Activated naive CD4-positive, alpha-beta T cell treated with anti-CD3 and anti-CD28 coated beads, Interleukin-2, amount 50 U/mL, for 24 hours (primary cell): ENCODE data around the gene NFIC.
A peak's percentile ranks its signal among the peaks of the same experiment; 100 is the strongest.
"Not testable (repeated sequence)": the region's sequence is repeated elsewhere in the genome, so short reads cannot be mapped to it uniquely, and the experiment has no call there.

ENCODE experiments used
- H3K27ac Mint-ChIP-seq: one replicate; pipeline ENCODE4 v1.8.0; 2021; ENCODE audit warnings: mild to moderate bottlenecking, mixed read lengths
- H3K27me3 Mint-ChIP-seq: one replicate; pipeline ENCODE4 v1.8.0; 2021; ENCODE audit warnings: mixed read lengths
- H3K36me3 Mint-ChIP-seq: one replicate; pipeline ENCODE4 v1.8.0; 2021; ENCODE audit warnings: mixed read lengths
- H3K4me1 Mint-ChIP-seq: one replicate; pipeline ENCODE4 v1.8.0; 2021; ENCODE audit warnings: mixed read lengths
- H3K4me3 Mint-ChIP-seq: one replicate; pipeline ENCODE4 v1.8.0; 2021; ENCODE audit warnings: mild to moderate bottlenecking, mixed read lengths
- H3K9me3 Mint-ChIP-seq: one replicate; pipeline ENCODE4 v1.8.0; 2021; ENCODE audit warnings: mixed read lengths

The NFIC gene

DNA sequence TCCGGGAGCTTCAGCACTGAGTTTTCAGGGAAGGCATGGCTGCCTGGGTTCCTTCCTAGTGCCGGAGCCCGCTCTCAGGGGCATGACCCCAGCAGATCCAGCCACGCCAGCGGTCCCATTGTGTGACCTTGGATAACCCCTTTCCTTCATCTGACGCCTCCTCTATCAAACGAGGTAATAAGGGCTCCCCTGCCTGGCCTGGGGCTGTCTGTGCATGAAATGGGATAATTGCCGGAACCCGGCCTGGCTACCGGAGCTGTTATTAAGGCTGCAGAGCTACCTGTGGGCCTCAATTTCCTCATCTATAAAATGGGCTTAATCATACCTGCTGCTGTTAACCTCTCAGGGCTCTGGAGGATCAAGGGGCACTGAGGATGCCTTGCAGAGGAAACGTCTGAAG lies 18.3 kb upstream of the NFIC start:
- Mint-ChIP-seq H3K4me3 (no peak overlapping the region), H3K36me3 (no peaks in the 10 kb centered on the region), H3K4me1 (no peaks in the 10 kb centered on the region), H3K9me3 (no peaks in the 10 kb centered on the region), H3K27me3 (no peaks in the 10 kb centered on the region), H3K27ac (no peak overlapping the region)

DNA sequence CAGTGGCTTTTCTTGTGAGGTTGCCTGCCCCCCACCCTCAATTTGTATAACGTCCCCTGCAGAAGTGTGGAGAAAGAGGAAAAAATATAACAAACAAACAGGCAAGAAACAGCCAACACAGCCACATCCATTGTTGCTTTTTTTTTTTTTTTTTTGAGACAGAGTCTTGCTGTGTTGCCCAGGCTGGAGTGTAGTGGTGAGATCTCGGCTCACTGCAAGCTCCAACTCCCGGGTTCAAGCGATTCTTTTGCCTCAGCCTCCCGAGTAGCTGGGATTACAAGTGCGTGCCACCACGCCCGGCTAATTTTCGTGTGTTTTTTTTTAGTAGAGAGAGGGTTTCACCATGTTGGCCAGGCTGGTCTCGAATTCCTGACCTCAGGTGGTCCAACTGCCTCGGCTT lies 17.9 kb upstream of the NFIC start:
- H3K36me3 Mint-ChIP-seq, H3K9me3 Mint-ChIP-seq, H3K4me3 Mint-ChIP-seq, H3K27ac Mint-ChIP-seq, H3K4me1 Mint-ChIP-seq, H3K27me3 Mint-ChIP-seq: not testable (repeated sequence)

DNA sequence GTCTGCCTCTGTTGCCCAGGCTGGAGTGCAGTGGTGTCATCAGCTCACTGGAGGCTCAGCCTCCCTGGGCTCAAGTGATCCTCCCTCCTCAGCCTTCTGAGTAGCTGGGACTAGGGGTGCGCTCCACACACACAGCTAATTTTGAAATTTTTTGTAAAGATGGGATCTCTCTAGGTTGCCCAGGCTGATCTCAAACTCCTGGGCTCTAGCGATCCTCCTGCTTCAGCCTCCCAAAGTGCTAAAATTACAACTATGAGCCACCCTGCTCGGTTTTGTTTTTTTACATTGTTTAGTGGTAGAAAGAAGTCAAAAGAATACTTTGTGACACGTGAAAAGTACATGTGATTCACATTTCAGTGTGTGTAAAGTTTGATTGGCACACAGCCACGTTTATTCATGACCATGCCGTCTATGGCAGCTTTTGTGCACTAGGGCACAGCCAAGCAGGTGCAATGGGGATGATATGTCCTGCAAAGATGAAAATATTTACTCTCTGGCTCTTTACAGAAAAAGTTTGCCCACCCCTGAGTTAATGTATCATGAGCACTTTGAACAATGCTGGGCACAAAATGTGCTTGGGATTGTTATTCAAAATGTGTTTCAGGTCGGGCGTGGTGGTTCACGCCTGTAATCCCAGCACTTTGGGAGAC lies 16.2 kb upstream of the NFIC start:
- H3K4me3 Mint-ChIP-seq = no peak overlapping the region
- H3K9me3 Mint-ChIP-seq = no peaks in the 10 kb centered on the region
- H3K36me3 Mint-ChIP-seq = no peaks in the 10 kb centered on the region
- no peaks in the 10 kb centered on the region for H3K4me1 Mint-ChIP-seq
- H3K27me3 Mint-ChIP-seq = no peaks in the 10 kb centered on the region
- H3K27ac Mint-ChIP-seq = no peak overlapping the region

DNA sequence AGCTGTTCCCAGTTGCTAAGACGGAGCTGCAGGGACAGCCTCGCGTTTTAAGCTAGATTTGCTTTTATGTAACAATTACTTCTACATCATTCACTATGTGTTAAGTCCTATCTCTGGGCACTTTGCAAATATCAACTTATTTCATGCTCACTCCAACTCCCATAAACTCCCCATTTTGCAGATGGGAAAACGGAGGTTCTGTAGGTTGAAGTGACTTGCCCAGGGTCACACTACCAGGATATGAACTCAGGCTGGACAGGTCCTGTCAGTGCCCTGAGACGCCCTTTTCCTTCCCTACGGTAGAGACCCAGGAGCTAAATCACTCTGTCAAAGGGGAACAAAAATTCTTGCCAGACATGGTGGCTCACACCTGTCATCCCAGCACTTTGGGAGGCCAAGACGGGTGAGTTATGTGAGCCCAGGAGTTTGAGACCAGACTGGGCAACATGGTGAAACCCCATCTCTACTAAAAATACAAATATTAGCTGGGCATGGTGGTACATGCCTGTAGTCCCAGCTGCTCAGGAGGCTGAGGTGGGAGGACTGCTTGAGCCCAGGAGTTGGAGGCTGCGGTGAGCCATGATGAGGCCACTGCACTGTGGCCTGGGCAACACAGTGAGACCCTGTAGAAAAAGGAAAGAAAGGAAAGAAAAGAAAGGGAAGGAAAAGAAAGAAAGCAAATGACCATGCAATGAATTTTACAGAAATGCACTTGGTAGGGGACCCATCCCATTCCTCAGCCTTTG lies 14.5 kb upstream of the NFIC start:
- H3K27me3 Mint-ChIP-seq = no peaks in the 10 kb centered on the region
- H3K9me3 Mint-ChIP-seq = no peaks in the 10 kb centered on the region
- no peaks in the 10 kb centered on the region for H3K4me1 Mint-ChIP-seq
- no peak overlapping the region for H3K27ac Mint-ChIP-seq
- H3K36me3 Mint-ChIP-seq = peaks cover 2% of the 10 kb centered on the region
- H3K4me3 Mint-ChIP-seq = no peak overlapping the region

DNA sequence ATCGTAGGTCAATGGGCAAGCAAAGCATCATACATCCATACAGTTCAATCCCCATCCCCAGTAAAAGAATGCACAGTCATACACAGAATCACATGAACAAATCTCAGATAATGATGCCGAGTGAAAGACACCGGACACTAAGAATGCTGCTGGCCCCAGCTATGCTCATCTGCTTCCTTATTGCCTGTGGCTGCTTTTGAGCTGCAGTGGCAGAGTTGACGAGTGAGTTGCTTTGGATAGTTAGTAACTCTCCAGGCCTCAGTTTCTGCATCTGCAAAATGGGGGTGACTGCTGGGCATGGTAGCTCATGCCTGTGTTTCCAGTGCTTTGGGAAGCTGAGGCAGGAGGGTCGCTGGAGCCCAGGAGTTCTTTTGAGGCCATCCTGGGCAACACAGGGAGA lies 12.9 kb upstream of the NFIC start:
- Mint-ChIP-seq H3K4me1 (peaks cover 11% of the 10 kb centered on the region), H3K4me3 (no peak overlapping the region), H3K36me3 (peaks cover 2% of the 10 kb centered on the region), H3K9me3 (no peaks in the 10 kb centered on the region), H3K27me3 (no peaks in the 10 kb centered on the region), H3K27ac (no peak overlapping the region)

DNA sequence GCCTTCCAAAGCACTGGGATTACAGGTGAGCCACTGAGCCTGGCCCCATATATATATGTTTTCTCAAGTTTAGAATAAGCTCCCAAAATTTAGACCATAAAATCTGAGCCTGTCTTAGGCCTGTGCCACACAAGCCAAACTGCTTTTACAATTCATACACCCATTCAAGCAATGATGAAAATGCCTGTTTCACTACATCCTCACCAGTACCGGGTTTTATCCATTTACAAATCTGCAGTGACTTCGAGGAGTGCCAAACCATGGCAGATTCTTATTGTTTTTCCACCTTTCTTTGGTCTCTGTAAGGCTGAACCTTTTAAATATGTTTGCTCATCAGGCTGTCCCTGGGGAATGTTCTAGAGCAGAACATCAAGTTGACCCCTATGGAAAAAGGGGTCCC lies 9.6 kb upstream of the NFIC start:
- Mint-ChIP-seq H3K9me3 (no peaks in the 10 kb centered on the region), H3K27me3 (no peaks in the 10 kb centered on the region), H3K36me3 (peaks cover 2% of the 10 kb centered on the region), H3K27ac (no peak overlapping the region), H3K4me1 (peaks cover 18% of the 10 kb centered on the region), H3K4me3 (no peak overlapping the region)

DNA sequence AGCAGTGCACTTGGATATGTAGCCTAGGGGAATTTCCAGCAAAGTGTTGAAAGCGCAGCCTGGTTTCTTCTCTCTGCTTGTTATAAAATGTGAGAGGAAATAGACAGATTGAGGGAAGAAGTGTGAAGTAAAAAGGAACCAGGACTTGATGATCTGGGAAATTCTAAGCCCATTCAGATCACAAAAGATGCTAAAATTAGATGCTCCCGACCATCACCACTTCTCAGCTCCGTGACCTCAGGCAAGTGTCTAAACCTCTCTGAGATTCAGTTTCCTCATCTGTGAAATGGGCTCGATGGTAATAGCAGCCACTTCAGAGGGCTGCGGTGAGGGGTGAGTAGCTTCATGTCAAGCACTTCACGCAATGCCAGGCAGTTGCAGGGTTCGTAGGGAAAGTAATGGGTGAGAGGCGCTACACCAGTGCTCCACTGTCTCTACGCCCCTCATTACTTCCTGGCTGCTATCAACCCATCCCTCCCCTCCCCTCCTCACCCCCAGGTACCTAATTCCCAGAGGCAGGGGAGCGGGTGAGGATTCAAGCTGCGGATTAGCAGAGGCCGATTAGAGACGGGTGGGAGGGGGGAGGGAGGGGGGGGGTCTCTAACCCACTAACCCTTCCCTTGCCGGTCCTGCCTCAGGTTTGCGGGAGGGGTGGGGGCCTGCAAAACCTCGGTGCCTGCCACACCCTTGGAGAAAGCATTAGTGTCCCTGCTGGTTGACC lies 9.0 kb upstream of the NFIC start:
- H3K36me3 Mint-ChIP-seq = peaks cover 2% of the 10 kb centered on the region
- peak overlapping the region; percentile 74 for H3K4me3 Mint-ChIP-seq
- peaks cover 24% of the 10 kb centered on the region for H3K4me1 Mint-ChIP-seq
- peak overlapping the region; percentile 55 for H3K27ac Mint-ChIP-seq
- no peaks in the 10 kb centered on the region for H3K27me3 Mint-ChIP-seq
- no peaks in the 10 kb centered on the region for H3K9me3 Mint-ChIP-seq

DNA sequence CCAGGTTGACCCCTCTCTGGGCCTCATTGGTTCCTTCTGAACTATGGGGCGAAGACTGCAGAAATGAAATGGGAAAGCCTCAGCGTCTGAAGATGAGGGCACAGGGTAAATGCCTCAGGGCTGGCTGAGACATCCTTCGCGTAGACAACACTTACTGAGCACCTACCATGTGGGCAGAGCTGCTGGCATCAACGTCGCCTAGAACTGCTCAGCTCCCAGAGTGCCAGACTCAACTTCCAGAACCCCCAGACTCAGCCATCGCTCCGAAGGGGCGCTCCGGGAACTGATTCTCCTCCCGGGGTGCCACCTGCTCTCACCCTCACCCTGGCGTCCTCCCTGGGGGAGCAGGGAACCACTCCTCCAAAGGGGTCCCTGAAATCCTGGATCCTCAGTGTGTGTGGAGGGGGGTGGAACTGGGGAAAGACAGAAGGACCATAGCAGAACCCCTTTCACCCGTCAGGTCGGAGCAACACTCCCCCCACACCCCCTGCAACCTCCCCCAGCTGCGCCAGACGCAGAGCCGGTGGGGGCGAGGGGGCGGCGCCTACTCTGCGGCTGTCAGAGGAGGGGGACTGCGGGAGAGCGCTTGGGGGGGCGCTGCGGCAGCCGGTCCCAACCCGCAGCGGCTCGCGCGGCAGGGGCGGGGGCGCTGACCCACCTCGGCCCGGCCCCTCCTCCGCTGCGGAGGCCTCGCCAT lies 8.2 kb upstream of the NFIC start:
- Mint-ChIP-seq H3K27ac (peak overlapping the region; percentile 55), H3K36me3 (peaks cover 2% of the 10 kb centered on the region), H3K9me3 (no peaks in the 10 kb centered on the region), H3K27me3 (no peaks in the 10 kb centered on the region), H3K4me1 (peaks cover 30% of the 10 kb centered on the region), H3K4me3 (peak overlapping the region; percentile 74)

DNA sequence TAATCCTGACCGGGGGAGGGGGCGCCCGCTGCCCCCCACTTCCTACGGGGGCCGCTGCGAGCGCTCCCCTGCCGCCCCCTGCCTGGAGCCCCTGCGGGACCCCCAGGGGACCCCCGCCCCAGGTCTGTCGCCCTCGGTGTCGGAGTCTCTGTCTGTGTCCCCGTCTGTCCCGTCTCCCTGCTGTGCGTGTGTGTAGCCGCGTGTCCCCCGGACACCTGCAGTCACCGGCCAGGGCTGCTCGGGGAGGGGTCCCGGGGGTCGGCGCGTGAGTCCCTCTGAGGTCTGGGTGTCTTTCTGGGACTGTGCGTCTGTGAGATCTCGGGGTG lies 7.7 kb upstream of the NFIC start:
- H3K27ac Mint-ChIP-seq = peak overlapping the region; percentile 17
- H3K4me1 Mint-ChIP-seq = peaks cover 30% of the 10 kb centered on the region
- no peaks in the 10 kb centered on the region for H3K27me3 Mint-ChIP-seq
- peak overlapping the region; percentile 86 for H3K4me3 Mint-ChIP-seq
- peaks cover 2% of the 10 kb centered on the region for H3K36me3 Mint-ChIP-seq
- no peaks in the 10 kb centered on the region for H3K9me3 Mint-ChIP-seq

DNA sequence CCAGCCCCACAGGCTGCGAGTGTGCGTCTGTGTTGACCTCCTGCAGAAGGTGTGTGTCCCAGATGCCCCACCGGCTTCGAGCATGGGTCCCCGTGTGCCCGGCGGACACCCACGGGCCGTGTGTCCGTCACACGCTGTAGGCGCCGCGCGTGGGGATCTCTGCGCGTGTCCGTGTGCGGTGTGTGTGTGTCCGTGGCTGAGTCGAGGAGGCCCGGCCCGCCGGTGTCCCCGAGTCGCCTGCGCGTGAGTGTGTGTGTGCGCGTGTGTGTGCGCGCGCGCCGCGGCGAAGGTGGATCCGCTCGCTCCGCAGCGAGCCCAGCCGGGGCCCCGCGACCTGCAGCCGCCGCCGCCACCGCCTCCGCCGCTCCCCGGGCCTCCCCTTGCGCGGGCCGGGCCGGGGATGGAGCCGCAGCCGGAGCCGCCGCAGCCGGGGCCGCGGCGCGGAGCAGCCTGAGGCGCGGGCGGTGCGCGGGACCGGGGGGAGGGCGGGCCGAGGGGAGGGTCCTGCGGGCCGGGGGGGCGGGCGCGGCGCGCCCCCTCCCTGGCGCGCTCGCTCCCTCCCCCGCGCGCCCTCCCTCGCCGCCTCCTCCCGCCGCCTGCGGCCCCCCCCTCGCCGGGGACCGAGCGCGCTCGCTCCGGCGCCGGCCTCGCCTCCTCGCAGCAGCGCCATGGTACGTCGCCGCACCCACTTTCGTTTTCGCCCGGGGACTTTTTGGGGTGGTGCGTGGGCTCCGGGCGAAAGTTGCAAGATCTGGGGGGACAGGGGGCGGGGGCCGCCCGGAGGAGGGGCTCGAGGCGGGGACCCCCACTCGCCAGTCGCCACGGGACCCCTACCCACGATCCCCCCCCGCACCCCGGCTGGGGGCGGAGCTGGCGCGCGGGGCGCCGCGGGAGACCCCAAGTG lies 7.1 kb upstream of the NFIC start:
- peak overlapping the region; percentile 17 for H3K27ac Mint-ChIP-seq
- no peaks in the 10 kb centered on the region for H3K9me3 Mint-ChIP-seq
- peaks cover 35% of the 10 kb centered on the region for H3K4me1 Mint-ChIP-seq
- H3K4me3 Mint-ChIP-seq = peak overlapping the region; percentile 86
- H3K36me3 Mint-ChIP-seq = peaks cover 2% of the 10 kb centered on the region
- H3K27me3 Mint-ChIP-seq = no peaks in the 10 kb centered on the region

DNA sequence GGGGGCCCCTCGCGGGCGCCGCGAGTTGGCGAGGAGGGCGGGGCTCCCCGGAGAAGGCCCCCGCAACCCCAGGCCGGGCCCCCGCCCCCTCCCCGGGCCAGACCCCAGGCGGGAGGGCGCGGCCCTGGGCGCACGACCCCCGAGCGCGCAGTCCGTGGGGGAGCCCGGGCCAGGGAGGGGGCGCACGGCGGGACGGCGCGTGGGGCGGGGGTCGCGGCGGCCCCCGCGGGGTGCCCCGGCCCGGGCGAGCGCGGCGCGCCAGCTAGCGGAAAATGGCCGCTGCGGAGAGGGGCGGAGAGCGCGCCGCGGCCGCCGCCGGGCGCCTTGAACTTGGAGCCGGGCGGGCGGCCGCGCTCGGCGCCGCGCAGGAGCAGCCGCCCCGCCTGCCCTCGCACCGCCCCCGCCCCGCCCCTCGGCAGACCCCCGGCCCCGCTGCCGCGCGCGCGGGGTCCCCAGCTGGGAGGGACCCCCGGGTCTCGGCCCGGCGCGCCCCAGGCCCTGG lies 6.4 kb upstream of the NFIC start:
- H3K9me3 Mint-ChIP-seq = no peaks in the 10 kb centered on the region
- no peak overlapping the region for H3K27ac Mint-ChIP-seq
- H3K4me1 Mint-ChIP-seq = peaks cover 35% of the 10 kb centered on the region
- peaks cover 2% of the 10 kb centered on the region for H3K36me3 Mint-ChIP-seq
- no peaks in the 10 kb centered on the region for H3K27me3 Mint-ChIP-seq
- H3K4me3 Mint-ChIP-seq = no peak overlapping the region

DNA sequence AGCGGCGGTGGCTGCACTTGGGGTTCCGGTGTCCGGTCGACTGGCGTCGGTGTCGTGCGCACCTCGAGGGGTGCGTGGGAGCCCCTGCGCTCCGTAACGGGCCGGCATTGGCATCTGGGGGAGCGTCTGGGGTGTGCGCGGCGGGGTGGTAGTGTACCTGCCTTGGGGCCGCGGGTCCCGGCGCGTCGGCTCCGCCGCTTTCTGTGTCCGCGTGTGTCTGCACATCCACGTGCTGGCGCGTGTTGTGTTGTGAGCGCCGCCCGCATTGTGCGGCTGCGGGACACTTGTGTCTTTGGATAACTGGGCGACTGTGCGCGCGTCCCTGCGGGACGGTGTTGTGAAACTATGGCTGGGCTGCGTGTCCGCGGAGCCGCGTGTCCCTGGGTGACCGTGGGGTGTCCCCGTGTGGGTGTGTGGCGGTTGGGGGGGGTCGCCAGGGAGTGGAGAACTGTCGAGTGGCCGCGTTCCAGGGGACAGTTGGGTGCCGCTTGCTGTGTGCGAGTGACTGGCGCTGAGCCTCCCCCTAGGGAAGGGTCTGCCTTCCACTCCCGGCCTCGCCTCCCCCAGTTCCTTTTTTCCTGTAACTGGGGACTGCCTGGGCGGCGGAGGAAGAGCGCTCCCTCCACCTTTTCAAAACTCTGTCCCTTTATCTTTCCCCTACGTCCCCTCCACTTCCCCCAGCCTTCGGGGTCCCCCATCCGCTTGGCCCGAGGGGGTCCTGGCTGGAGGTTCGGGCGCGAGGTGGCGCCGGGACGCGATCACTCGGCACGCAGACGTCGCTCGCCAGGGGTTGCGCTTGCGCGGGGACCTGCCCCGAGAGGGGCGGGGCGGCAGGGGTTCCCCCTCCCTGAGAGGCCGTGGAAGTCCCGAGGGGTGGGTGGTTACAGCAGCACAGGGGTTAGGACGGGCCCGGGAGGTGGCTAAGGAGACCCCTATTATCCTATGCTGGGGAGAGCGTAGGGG lies 5.7 kb upstream of the NFIC start:
- Mint-ChIP-seq H3K4me3 (peak overlapping the region; percentile 93), H3K9me3 (no peaks in the 10 kb centered on the region), H3K27me3 (no peaks in the 10 kb centered on the region), H3K4me1 (peaks cover 42% of the 10 kb centered on the region), H3K36me3 (no peaks in the 10 kb centered on the region), H3K27ac (peak overlapping the region; percentile 95)

DNA sequence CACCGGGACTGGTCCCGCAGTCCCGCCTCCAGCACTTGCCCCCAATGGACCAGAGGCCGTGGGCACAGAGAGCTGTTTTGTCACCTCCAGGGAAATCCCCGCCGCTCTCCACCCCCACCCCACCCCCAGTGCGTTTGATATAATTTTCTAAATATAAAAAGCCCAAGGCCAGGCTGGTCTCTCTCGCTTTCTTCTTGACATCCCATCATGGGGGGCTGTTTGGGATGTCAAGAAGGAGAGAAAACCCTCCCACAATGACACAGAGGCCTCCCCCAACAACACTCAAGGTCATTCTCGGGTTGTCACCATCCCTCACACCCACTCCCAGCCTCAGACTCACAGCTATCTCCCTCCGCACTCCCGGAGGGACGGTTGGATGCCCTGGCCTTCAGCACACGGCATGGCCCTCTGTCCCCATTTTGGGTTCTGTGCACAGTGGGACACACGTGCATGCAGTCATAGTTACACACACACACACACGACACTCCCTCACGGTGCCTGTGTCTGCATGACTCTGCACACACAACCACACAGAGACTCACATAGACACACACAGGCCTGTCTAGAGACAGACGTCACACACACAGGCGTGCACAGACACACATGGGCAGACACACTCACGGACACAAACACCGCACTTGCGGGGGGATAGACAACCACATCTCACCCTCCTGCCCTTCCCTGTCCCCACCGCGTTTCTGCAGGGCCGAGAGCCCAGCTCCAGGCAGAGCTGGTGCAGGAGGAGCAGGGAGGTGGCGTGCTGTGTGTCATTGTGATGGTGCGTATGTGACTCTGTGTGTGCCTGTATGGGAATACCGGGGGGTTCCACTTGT lies 4.8 kb upstream of the NFIC start:
- peaks cover 44% of the 10 kb centered on the region for H3K4me1 Mint-ChIP-seq

More for the DNA sequence above, 4.8 kb upstream of the NFIC start:
- no peaks in the 10 kb centered on the region for H3K36me3 Mint-ChIP-seq
- H3K27ac Mint-ChIP-seq = peak overlapping the region; percentile 72
- no peaks in the 10 kb centered on the region for H3K9me3 Mint-ChIP-seq
- peak overlapping the region; percentile 93 for H3K4me3 Mint-ChIP-seq
- no peaks in the 10 kb centered on the region for H3K27me3 Mint-ChIP-seq
